IPS-11a (cell line): ENCODE results near the gene ALDH16A1.

Source experiments
- H3K4me3 ChIP-seq: one replicate; pipeline ENCODE4 v1.5.1; 2013; ENCODE audit warnings: low read depth, low read length, control low read depth

The ALDH16A1 gene

DNA sequence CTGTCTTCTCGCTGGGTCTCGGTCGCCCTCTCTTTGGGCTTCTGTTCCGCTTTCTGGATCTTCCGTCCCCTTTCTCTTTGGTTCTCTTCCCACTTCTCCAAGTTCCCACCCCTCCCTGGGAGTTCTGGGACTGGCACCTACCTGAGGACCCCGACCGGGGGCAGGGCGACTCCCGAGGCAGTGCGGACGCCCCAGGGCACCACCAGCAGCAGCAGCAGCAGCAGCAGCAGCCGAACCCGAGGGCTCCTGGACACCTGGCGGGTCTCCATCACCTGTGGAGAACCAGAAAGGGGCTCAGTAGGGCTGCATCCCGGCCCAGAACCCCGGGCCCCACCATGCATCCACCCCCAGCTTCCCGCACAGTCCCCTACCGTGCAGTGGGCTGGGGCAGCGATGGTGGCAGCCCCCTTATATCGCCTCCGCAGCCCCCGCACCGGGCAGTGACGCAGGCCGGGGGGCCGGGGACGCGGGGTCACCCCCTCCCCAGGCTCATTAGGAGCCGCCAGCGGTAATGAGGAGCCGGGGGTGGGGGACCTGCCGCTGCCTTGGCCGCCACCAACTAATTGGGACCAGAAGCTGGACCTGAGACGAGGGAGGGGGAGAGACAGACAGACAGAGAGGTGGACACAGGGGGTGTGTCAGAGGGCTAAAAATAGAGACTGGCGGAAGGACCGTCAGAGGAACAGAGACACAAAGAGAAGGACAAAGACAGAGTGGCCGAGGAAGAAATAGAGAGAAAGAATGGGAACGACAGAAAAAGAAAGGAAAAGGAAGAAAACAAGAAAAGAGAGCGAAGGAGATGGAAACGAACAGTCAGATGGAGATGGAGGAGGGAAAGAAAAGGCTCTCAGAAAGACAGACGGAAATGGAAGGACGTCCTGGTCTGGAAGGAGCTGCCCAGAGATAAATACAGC, 29.7 kb upstream of the ALDH16A1 start, which contains the start of gene PTH2:
PTH2 (minus strand) TSS at position 371 of the 914 bp plus-strand sequence; CDS start at position 269, 102 bp downstream.
- H3K4me3 ChIP-seq = no peak within 1 kb of the TSS

DNA sequence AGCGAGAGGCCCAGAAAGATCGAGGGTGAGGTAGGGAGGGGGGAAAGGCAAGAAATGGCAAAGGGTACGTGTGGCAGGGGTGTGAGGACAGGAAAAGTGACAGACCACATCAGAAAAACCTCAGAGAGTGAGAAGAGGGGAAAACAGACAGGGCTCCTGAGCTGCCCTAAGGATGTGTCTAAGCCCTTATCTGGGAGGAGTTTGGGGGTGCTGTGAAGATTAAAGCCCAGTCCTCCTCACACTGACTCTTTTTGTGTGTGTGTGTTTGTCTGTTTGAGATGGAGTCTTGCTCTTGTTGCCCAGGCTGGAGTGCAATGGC, 29.1 kb upstream of the ALDH16A1 start:
- H3K4me3 ChIP-seq = no peak overlapping the region

DNA sequence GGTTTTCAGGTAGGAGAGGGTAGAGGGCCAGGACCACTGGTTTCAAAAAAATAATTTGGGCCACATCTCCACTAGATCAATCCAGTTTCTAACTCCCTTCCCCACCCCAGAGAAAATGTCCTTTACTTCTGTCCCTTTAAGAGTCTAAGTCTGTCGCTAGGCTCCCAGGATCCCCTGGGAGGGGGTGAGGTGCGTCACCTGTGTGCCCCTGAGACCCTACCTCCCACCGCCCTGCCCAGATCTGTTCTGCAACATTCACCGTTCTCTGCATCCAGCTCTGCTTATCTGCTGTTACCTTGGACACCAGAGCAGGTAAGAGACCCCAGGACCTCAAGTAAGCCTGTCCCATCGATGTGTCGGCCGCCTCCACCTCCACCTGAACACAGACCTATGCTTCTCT, 27.8 kb upstream of the ALDH16A1 start, which contains the start of gene GFY:
GFY (plus strand) TSS at position 211 of the 400 bp plus-strand sequence. CDS start 1,043 bp downstream, outside the sequence.
- no peak within 1 kb of the TSS for H3K4me3 ChIP-seq

DNA sequence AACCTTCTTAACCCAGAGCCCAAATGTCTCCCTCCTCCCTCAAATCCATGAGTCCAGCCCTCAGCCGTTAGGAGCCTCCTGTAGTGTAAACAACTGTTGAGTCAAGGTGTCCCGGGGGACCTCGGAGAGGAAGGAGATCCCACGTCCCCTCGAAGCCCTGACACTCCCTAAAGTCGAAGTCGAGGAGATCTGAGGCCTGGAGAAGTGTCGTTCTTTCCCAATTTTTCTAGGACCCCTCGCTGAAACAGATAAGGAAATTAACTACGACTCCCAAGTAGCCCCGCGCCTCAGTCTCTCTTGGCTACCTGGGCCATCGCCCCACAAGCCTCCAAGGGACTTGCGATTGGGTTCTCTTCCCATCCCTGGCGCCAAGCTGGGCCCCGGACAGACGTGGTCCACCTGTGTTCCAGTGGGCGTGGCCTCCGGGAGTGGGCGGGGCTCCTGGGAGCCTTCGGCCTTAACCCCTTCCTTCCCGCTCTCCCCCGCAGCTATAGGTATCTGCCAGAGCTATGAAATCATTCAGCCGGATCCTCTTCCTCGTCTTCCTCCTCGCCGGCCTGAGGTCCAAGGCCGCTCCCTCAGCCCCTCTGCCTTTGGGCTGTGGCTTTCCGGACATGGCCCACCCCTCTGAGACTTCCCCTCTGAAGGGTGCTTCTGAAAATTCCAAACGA, 27.0 kb upstream of the ALDH16A1 start:
- no peak overlapping the region for H3K4me3 ChIP-seq

DNA sequence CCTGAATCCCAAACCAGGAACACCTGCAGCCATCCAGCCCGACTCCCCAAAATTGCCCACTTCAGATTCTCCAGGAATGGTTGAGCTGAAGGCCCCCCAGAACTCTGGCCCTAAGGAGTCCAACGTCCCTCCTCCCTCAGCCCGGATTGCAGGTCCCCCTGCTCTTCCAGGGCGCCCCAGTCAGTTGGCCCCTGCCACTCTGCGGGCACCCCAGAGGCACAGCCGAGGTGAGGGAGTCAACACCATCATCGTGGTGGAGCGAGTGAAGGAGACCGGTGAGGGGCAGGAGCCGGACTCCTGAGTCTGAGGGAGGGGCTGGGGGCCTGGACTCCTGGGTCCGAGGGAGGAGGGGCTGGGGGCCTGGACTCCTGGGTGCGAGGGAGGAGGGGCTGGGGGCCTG, 25.7 kb upstream of the ALDH16A1 start:
- no peak overlapping the region for H3K4me3 ChIP-seq

DNA sequence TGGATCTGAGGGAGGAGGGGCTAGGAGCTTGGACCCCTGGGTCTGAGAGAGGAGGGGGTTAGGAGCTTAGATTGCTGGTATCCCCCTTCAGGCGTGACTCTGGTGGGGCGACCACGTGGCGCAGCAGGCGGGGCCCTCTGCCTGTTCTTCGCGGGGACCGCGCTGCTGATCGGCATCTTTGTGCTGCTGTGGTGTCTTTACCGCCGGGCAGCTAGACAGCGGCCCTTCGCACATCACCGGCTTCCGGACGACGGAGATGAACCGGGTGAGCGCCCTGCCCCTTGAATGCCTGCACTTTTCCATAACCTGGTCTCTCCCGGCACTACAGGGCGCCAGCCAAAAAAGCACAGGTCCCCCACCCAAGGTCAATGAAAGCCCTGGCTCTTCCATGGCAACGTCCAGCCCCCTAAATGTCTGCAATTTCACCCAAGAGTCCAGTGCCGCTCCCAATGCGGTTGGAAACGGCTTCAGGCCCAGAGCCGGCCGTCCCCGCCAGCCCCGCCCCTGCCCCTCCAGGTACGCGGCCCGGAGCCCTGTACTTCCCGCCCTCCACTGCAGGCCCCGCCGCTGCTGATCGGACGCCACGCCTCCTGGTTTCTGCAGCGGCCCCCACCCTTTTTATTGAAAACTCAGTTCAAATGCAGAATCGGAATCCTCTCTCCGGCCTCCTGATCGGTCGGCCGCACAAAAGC, 25.0 kb upstream of the ALDH16A1 start:
- peak overlapping the region; percentile 37 for H3K4me3 ChIP-seq

DNA sequence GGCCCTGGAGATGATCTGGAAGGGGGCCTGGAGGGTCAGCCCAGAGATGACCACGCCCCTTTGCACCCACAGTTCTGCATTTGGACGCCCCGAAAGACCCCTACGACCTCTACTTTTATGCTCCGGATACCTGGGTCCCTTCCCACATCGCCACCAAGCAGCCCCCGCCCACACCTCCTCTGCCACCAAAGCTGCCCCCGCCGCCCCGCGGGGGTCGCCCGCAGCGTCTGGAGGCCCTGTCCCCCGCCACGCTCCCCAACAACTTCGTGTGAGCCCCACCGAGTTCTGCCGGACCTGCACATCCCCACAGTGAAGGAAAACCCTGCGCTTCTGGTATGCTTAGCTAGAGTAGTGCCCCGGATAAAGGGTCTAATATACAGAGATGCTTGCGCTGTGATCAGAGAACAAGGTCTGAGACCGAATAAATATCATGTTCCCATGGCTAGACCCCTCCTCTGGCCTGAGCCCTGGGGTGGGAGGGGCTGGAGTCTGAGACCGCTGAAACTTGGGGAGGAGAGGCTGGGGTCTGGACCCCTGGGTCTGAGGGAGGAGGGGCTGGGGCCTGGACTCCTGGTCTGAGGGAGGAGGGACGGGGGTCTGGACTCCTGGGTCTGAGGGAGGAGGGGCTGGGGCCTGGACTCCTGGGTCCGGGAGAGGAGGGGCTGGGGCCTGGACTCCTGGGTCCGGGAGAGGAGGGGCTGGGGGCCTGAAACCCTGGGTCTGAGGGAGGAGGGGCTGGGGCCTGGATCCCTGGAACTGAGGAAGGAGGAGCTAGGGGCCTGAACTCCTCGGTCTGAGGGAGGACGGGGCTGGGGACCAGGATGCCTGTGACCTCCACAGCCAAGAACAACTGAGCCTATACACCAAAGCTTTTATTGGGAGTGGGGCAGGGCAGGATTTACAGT, 24.2 kb upstream of the ALDH16A1 start:
- H3K4me3 ChIP-seq = peak overlapping the region; percentile 4

DNA sequence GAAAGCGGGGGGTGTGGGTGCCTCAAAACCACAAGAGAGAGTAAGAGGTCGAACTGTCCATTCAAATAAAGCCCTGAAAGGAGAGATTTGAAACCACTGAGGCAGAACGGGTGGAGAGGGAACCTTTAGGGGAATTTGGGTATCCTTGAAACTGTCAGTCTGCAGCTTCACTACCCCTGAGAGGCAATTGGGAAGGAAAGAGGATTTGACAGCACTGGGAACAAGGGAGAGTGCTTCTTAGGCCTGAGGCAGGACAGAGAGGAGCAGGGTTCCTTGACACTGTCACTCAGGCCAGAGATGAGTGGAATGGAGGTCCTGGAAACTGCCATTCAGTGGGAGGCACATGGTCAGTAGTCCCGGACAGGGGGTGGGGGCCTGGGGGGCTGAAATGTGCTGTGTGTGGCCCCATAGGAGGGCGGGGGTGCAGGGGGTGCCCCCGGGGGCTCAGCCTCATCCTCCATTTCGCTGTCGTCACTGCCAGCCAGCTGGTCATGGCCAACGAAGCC, 22.8 kb upstream of the ALDH16A1 start:
- H3K4me3 ChIP-seq = no peak overlapping the region

DNA sequence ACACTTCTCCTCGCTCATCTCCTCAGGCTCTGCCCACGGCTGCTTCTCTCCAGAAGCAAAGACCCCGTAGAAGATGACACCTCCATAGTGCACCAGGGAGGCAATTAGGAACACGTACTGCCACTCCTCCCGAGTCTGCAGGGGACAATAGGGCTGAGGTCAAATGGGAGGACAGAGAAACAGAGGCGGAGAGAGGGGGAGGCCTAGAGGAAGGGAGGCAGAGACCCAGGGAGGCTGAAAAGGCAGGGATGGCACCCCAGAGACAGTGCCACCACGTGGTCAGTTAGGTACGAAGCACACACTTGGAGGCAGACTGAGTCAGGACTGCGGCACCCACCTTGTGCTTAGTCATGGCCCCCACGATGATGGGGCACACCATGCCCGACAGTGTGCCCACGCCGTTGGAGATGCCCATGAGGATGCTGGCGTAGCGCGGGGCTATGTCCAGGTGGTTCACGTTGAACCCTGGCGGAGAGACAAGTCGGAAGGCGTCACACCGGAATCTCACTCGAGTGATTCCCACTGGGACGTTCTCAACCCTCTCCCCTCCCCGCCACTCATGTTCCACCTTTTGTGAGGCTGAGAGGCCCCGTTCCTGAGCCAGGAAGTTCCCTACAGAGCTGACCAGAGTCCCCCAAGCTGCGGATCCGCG, 22.2 kb upstream of the ALDH16A1 start:
- no peak overlapping the region for H3K4me3 ChIP-seq

DNA sequence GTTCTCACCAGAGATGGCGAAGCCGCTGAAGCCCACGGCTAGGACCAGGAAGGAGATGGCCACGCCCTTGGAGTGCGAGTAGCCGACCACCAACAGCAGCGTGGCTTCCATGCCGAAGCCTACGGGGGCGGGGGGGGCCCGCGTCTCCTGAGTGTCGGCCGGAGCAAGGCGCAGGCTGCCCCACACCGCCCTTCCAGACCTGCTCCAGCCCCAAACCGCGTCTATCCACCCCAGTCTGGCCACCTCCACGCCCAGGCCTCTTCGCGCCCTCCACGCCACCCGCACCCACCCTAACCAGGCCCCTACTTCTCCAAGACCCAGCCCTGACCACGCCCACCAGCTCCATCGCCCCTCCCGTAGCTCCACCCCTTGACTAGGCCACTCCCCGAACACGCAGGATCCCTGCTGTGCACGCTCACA, 21.7 kb upstream of the ALDH16A1 start:
- no peak overlapping the region for H3K4me3 ChIP-seq

DNA sequence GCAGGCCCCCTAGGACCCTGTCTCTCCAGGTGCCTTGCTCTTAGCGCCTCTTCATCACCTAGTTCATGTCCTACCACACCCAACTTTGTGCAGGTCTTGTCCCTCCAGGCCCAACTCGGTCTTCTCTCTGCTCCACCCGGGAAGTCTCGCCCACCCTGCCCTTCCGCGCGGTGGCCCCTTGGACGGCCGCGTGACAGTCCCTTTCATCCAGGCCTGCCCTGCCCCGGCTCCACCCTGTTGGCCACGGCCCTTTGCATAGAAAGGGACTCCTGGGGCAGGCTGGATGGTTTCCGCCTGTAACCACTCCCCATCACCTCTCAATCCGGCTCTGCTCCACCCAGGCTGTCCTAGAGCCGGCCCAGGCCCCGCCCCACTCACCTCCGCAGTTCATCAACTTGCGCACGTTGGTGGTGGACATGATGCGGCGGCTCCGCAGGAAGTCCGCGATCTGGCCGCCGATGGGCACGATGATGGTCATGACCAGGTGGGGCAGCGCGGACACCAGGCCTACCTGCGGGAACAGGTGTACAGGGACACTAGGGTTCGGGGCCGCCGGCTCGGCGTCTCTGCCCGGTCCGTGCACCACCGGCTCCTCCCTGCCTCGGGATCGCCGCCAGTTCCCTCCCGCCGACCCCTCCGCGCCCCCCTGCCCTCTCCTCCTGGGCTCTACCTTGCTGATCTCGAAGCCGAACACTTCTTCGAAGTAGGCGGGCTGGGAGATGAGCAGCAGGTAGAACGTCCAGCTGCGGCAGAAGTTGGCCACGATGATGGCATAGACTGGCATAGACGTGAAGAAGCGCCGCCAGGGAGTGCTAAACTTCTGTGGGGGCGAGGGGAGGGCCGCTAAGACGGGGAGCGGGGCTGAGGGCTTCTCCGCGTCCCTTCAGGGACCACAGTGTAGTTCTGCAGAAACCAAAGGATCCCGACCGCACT, 20.6 kb upstream of the ALDH16A1 start:
- H3K4me3 ChIP-seq = peak overlapping the region; percentile 44

DNA sequence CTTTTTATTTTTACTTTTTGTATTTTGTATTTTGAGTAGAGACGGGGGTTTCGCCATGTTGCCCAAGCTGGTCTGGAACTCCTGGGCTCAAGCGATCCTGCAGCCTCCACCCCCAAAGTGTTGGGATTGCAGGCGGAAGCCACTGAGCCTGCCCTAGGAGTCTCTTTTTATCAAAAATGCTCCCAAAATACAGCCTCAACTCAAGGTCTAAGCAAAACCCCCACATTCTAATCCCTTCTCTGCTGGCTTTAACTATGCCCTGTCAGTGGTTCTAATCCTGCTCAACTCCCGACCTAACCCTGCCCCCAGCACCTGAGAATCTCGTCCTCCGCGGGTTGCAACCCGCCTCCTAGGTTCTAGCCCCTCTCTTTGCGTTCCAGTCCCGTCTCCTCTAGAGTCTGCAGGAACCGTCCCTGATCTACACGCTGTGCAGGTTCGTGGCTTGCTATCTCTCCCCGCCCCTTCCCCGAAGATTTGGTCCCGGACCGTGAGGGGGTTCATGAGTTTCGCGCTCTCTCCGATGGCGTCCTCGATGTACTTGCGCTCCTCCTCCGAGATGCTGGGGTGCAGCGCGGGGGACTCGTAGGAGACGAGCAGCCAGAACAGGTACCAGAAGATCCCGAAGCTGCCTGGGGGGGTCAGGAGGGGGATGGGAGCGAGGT, 19.7 kb upstream of the ALDH16A1 start:
- H3K4me3 ChIP-seq = no peak overlapping the region

DNA sequence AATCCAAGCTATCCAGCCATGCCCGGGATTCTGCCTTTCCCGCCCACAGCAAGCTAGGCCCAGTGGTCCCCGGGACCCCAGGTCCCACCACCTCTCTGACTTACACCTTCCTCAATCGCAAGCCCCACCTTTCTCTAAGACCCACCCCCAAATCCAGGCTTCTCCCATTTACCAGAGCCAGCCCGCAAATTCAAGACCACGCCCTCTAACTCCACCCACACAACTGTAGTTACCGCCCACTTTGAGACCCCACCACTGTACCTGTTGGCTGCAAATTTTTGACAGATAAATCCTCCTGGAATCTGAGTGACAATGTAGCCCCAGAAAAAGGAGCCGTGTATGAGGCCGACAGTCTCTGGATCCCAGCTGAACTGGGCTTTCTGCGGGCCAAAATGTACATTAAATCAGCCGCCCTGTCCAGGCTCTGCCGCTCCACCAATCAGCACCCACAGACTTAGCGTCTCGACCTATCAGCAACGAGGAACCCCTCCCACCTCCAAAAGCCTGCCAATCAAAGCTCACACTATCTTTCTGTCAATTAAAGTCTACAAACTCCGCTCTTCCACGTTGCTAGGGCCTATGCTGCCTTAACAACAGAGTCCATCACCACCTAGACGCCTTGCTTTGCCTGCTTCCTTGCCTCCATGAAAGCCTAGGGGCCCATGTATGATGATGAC, 18.0 kb upstream of the ALDH16A1 start:
- no peak overlapping the region for H3K4me3 ChIP-seq

DNA sequence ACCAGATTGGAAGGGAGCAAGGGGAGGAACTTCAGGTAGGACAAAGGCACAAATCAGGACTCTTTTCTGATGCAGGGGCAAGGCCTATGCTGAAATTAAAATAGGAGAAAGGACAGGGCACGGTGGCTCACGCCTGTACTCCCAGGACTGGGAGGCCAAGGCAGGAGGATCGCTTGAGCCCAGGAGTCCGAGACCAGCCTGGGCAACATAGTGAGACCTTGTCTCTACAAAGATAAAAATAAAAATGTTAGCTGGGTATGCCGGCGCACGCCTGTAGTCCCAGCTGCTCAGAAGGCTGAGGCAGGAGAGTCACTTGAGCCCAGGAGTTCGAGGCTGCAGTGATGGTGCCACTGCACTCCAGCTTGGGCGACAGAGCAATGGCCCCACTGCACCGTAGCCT, 17.4 kb upstream of the ALDH16A1 start:
- H3K4me3 ChIP-seq = no peak overlapping the region

DNA sequence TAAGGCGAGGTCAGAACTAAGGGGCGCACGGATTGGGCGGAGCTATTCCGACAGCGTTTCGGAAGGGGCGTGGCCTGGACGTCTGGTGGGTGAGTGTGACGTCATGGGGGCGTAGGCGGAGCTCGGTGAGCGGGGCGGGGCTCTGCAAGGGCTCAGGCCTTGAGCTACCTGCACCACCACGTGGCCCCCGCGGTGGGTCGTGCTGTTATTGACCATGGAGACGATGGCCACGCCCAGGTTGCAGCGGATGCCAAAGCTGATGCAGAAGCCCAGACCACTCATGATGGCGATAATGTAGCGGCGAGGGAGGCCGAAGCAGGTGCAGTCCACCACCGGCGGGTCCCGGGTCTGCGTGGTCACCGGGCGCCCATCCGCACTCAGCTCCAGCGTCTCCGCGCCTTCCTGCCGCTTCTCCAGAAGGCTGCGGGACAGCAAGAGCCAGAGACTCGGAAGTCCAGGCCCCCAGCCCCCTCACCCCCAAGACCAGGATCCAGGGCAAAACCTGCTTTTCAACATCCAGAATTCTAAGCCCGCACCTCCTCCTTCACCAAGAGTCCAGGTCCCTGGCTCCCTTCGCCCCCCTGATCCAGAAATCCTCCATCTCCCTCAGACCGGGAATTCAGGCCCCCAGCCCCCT, 16.5 kb upstream of the ALDH16A1 start:
- H3K4me3 ChIP-seq = no peak overlapping the region

DNA sequence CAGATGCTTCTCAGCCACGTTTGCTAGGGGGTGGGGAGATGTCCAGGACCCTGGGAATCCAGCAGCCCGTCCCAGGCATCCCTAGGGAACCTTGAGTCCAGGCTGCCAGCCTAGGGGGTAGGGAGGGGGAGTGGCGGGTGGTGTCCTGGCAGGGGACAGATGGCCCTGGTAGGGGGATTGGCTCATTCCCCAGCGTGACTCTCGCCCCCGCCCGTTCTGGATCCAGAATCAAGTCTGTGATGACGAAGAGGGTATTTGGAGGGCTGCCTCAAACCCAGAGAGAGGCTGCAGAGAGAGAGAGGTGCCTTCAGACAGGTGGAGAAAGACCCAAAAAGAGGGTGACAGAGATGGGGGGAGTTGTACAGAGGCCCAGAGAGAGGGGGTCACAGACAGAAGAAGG, 15.8 kb upstream of the ALDH16A1 start:
- H3K4me3 ChIP-seq = no peak overlapping the region

DNA sequence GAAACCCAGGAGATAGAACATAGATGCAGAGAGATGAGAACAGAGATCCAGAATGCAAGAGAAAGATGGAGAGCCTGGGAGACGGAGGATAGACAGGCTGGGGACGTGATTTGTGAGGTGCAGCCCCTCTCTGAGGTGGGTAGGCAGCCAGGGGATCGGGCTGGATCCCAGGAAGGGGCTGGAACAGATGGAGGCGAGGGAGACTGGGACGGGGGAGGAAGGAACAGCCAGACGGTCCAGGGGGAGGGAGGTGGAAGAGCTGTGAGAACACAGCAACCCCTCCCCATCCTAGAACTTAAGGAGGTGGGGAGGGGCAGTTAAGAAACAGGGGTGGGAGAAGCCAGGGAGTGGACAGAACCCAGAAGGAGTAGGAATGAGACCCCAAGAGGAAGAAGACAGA, 14.8 kb upstream of the ALDH16A1 start:
- H3K4me3 ChIP-seq = no peak overlapping the region
